ENCODE data around the gene SPNS2. TPM values are rescaled to one million over a fixed set of nuclear protein-coding genes. Genes with fewer than 3 reads are reported as not detected.
A peak's percentile ranks its signal among the peaks of the same experiment; 100 is the strongest.

The SPNS2 gene
- total RNA-seq, 4 donors from 2014 or later: 25.1 to 76.3 (median 49.6) TPM

DNA sequence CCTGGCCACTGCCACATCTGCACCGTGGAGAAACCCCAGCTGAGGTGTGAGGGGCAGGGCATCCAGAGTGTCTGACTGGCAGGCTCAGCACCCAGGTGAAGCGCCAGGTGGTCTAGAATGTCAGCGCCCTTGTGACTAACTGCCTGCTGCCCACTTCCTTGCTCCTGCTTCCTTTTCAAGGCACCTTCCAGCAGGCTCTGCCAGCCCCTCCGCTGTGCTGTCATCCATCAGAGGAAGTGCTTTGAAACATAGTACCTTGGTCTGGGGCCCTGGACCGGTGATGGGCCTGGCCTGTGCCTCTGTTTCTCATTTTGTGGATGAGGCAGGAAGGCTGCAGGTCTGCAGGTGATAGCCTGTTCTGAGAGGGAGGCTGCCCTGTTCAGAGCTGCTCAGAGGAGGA is 5.5 kb downstream of the SPNS2 start:
- no peaks in the 10 kb centered on the region for H3K36me3 ChIP-seq
- H3K27ac ChIP-seq: no peak overlapping the region
- no peaks in the 10 kb centered on the region for H3K9me3 ChIP-seq
- TF ChIP-seq POLR2A (IDR thresholded peaks at IDR 0.05) (no peak), POLR2AphosphoS5 (IDR thresholded peaks at IDR 0.05) (no peak), EP300 (IDR thresholded peaks at IDR 0.05) (no peak)
- H3K4me3 ChIP-seq: no peak overlapping the region
- WGBS: 66% methylated on average over 4 of the region's 5 CpGs
- no peak for DNase-seq (ENCODE audit: low spot score in 2 of 2)
- H3K4me1 ChIP-seq: peaks cover 21% of the 10 kb centered on the region
- H3K27me3 ChIP-seq: peaks cover 34% of the 10 kb centered on the region

DNA sequence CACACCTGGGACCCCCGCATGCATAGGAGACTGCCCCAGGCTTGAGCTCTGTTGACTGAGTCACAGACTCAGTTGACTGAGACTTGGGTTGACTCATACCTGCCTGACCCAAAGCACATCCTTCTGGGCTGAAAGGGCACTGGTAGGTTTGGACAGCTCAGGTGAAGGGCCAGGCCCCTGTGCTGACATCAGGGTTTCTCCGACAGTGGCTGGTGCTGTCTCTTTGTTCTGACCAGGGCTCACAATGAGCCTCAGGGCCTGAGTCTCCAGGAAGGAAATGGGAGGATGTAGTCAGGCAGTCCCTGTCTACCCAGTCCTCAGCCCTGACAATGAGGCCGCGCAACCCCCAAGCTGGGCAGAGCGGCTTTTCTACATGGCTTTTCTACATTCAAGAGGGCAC is 6.5 kb downstream of the SPNS2 start:
- peaks cover 19% of the 10 kb centered on the region for H3K4me1 ChIP-seq
- no peak overlapping the region for H3K27ac ChIP-seq
- no peak for TF ChIP-seq POLR2A (IDR thresholded peaks at IDR 0.05)
- TF ChIP-seq EP300 (IDR thresholded peaks at IDR 0.05): no peak
- TF ChIP-seq POLR2AphosphoS5 (IDR thresholded peaks at IDR 0.05): no peak
- TF ChIP-seq, protein P1, sequence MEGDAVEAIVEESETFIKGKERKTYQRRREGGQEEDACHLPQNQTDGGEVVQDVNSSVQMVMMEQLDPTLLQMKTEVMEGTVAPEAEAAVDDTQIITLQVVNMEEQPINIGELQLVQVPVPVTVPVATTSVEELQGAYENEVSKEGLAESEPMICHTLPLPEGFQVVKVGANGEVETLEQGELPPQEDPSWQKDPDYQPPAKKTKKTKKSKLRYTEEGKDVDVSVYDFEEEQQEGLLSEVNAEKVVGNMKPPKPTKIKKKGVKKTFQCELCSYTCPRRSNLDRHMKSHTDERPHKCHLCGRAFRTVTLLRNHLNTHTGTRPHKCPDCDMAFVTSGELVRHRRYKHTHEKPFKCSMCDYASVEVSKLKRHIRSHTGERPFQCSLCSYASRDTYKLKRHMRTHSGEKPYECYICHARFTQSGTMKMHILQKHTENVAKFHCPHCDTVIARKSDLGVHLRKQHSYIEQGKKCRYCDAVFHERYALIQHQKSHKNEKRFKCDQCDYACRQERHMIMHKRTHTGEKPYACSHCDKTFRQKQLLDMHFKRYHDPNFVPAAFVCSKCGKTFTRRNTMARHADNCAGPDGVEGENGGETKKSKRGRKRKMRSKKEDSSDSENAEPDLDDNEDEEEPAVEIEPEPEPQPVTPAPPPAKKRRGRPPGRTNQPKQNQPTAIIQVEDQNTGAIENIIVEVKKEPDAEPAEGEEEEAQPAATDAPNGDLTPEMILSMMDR (IDR thresholded peaks at IDR 0.05): no peak
- DNase-seq (ENCODE audit: low spot score in 2 of 2): no peak
- no peaks in the 10 kb centered on the region for H3K9me3 ChIP-seq
- 86% methylated on average over 1 of the region's 5 CpGs for WGBS
- H3K27me3 ChIP-seq: peaks cover 24% of the 10 kb centered on the region
- H3K36me3 ChIP-seq: no peaks in the 10 kb centered on the region
- no peak overlapping the region for H3K4me3 ChIP-seq

DNA sequence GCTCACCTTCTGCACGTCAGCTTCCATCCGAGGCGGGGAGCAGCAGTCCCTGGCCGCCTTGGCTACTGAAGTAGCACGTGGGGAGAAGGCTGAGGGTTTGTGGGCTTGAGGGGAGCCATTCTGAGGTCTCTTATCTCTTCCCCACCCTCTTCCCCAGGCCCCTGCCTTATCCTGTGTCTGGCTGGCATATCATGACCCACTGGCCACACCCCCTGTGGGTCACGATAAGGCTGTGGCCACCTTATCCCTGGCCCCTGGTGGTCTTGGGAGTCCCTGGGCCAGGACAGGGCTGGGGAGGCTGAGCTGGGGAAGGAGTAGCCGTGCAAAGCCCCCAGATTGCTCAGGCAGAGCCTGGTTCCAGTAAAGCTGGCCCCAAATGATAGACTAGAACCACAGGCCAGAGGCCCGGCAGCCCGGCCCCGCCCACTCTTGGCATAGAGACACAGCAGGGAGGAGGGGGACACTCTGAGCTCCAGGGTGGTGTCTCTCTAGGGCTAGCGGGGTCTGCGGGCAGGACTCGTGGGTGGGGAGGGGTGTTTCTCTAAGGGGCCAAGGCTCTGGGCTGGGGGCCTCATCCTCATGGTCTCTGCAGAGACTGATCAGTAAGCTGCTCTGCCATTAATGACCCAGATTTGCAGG is 7.6 kb downstream of the SPNS2 start:
- H3K27ac ChIP-seq: no peak overlapping the region
- H3K36me3 ChIP-seq: no peaks in the 10 kb centered on the region
- no peak overlapping the region for H3K4me3 ChIP-seq
- 61% methylated on average over 13 of the region's 13 CpGs for whole genome bisulfite sequencing
- peaks cover 22% of the 10 kb centered on the region for H3K4me1 ChIP-seq
- H3K27me3 ChIP-seq: peaks cover 13% of the 10 kb centered on the region
- DNase-seq (ENCODE audit: low spot score in 2 of 2): no peak
- no peaks in the 10 kb centered on the region for H3K9me3 ChIP-seq
- no peak for TF ChIP-seq EP300 (IDR thresholded peaks at IDR 0.05)
- no peak for TF ChIP-seq POLR2A (IDR thresholded peaks at IDR 0.05)
- TF ChIP-seq, protein P1 (IDR thresholded peaks at IDR 0.05): no peak
- no peak for TF ChIP-seq POLR2AphosphoS5 (IDR thresholded peaks at IDR 0.05)

DNA sequence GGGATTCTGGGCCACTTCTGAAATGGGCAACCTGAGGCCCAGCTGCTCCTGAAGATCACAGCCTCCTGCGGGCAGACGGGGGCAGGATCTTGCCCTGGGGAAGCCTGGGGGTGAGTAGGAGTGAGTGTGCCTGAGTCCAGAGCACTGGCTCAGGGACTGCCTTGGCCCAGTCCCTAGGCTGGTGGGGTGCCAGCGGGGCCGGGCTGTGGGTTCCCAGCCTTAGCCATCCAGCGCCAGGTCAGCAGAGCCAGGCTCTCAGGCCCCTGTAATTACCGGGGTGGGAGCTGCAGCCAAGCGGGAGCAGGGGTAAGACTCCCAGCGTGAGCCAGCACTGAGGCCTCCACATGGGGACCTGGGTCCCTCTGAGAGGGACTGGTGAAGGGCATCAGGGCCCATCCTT is 8.2 kb downstream of the SPNS2 start:
- DNase-seq (ENCODE audit: low spot score in 2 of 2): no peak
- 88% methylated on average over 3 of the region's 8 CpGs for WGBS
- peaks cover 22% of the 10 kb centered on the region for H3K4me1 ChIP-seq
- H3K4me3 ChIP-seq: no peak overlapping the region
- TF ChIP-seq EP300 (IDR thresholded peaks at IDR 0.05): no peak
- no peak for TF ChIP-seq POLR2A (IDR thresholded peaks at IDR 0.05)
- TF ChIP-seq POLR2AphosphoS5 (IDR thresholded peaks at IDR 0.05): no peak
- TF ChIP-seq, protein P1 (IDR thresholded peaks at IDR 0.05): no peak
- no peak overlapping the region for H3K27ac ChIP-seq
- no peaks in the 10 kb centered on the region for H3K9me3 ChIP-seq
- peaks cover 8% of the 10 kb centered on the region for H3K27me3 ChIP-seq
- H3K36me3 ChIP-seq: no peaks in the 10 kb centered on the region

DNA sequence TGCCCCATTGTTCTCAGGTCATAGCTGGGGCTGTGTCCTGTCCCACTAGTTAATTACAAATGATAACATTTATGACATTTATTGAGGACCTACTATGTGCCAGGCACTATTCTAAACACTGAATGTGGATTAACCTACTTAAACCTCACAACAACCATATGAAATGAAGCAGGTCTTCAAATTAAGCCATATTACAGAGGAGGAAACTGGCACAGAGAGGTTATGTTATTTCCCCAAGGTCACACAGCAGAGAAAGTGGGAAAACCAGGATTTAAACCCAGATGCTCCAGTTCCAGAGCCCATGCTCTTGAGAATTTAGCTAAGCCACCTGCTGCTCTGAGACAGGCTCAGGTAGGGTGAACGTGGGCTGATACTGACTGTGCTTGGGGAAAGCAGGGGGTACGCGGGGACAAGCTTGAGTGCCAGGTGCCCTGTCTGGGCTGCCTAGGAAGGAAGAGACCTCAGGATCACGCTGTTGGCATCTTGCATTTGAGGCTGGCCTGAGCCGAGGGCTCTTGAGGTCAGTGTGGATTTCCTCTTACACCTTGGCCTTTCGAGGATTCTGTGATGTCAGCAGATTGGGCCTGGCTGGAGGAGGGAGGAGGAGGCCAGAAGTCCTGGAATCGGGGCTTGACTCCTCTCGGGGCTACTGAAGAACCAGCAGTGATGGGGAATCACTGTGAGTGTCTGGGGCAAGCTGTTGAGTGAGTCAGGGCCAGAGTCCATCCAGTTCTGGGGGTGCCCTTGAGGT is 8.9 kb downstream of the SPNS2 start:
- WGBS: 82% methylated on average over 2 of the region's 8 CpGs
- Histone ChIP-seq H3K27ac (peak overlapping the region; percentile 11), H3K36me3 (no peaks in the 10 kb centered on the region), H3K9me3 (no peaks in the 10 kb centered on the region), H3K4me3 (no peak overlapping the region), H3K27me3 (peaks cover 8% of the 10 kb centered on the region), H3K4me1 (peaks cover 26% of the 10 kb centered on the region)
- DNase-seq (ENCODE audit: low spot score in 2 of 2): no peak
- TF ChIP-seq EP300 (IDR thresholded peaks at IDR 0.05) (no peak), POLR2AphosphoS5 (IDR thresholded peaks at IDR 0.05) (no peak), POLR2A (IDR thresholded peaks at IDR 0.05) (no peak)
- TF ChIP-seq, protein P1 (IDR thresholded peaks at IDR 0.05): no peak
